ENCODE results near the gene RRP12. TPM values are rescaled to one million over a fixed set of nuclear protein-coding genes. Genes with fewer than 3 reads are reported as not detected.

RRP12 gene
- total RNA-seq, 2 donors from 2014 or later = 17.7 to 29.3 TPM

DNA sequence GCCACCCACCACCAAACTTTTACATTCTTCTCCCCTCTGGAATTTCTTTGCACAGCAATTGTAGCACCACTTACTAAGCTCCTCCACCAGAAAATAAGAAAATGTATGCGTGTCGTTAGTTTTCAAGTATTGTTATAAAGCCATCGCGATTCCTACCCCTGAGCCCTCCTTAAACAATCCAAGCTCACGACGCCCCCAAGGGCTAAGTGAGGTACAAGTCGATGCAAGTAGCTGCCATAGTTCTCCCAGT is 67.9 kb downstream of the RRP12 start:
- Histone ChIP-seq H3K27me3 (replicated peaks; ENCODE audit: insufficient read depth) (no peaks in the 10 kb centered on the region), H3K36me3 (no peaks in the 10 kb centered on the region), H3K4me3 (peak overlapping the region; percentile 85), H3K9me3 (no peaks in the 10 kb centered on the region), H3K27ac (peak overlapping the region in 1 of 2 donors; percentile 53), H3K4me1 (ENCODE audit: control insufficient read depth in 1 of 2, low read depth in 2 of 2) (peaks cover 30 to 40% of the 10 kb centered on the region in 2 donors)
- no peak for DNase-seq (ENCODE audit: low spot score)
- TF ChIP-seq, protein P1, sequence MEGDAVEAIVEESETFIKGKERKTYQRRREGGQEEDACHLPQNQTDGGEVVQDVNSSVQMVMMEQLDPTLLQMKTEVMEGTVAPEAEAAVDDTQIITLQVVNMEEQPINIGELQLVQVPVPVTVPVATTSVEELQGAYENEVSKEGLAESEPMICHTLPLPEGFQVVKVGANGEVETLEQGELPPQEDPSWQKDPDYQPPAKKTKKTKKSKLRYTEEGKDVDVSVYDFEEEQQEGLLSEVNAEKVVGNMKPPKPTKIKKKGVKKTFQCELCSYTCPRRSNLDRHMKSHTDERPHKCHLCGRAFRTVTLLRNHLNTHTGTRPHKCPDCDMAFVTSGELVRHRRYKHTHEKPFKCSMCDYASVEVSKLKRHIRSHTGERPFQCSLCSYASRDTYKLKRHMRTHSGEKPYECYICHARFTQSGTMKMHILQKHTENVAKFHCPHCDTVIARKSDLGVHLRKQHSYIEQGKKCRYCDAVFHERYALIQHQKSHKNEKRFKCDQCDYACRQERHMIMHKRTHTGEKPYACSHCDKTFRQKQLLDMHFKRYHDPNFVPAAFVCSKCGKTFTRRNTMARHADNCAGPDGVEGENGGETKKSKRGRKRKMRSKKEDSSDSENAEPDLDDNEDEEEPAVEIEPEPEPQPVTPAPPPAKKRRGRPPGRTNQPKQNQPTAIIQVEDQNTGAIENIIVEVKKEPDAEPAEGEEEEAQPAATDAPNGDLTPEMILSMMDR (IDR thresholded peaks at IDR 0.05) = no peak
- no peak for ATAC-seq (ENCODE audit: insufficient number of reproducible peaks, low FRiP score, low read depth)

DNA sequence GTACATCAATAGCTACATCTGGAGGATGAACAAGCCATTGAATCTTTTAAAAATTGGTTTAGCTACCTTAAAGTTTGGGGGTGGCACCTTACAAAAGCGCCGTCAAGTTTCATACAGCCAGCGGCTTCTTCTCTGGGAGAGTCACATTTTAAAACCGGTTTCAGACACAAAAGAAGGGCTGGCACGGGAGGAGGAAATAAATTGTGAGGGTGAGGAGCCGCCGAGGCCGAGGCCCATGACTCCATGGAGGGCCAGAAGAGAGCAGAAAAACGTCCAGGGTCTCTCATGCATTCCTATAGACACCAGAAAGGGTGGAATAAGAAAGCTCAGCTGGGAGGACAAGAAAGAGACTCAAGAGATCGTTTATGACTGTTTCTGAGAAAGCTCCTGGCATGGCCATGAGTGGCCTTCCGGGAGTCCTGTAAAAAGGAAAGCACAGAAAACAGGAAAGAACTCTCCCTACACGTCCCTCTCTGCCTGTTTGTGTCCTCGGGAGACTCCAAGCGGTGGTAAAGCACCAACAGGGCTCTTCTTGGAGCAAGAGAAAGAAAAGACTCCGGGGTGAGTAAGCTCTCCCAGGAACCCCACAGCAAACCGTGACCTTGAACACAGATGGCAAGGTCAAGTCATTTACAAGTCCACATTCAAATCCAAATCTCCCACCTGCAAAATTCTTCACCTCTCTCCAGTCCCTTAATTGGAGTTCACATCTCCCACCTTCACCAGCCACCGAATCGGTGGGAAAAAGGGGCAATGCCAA is 68.4 kb downstream of the RRP12 start:
- ATAC-seq (ENCODE audit: insufficient number of reproducible peaks, low FRiP score, low read depth) = no peak
- Histone ChIP-seq H3K4me1 (ENCODE audit: control insufficient read depth in 1 of 2, low read depth in 2 of 2) (peaks cover 30 to 40% of the 10 kb centered on the region in 2 donors), H3K27ac (peak overlapping the region in 1 of 2 donors; percentile 53), H3K36me3 (no peaks in the 10 kb centered on the region), H3K27me3 (replicated peaks; ENCODE audit: insufficient read depth) (no peaks in the 10 kb centered on the region), H3K4me3 (peak overlapping the region; percentile 85), H3K9me3 (no peaks in the 10 kb centered on the region)
- DNase-seq (ENCODE audit: low spot score) = no peak
- TF ChIP-seq, protein P1 (IDR thresholded peaks at IDR 0.05) = no peak

DNA sequence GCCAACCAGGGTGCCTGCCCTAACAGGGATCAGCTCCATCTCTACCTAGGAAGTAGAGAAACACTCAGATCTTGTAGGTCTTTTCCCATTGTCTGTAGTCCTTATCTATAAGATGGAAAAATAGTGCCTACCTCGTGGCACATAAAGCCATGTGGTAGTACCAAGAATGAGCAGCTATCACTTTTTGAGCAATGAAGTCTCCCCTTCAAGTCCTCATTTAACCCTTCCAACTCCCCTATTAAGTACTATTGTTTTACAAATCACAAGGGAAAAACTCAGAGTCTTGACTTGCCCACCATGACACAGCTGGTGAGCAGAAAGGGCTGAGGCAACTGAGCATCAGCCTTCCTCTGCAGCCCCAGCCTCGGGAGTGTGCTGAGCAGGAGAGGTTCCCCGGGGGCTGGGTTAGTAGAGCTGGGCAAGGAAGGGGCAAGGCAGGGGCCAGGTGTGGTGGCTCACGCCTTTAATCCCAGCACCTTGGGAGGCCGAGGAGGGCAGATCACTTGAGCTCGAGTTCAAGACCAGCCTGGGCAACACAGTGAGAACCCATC is 69.9 kb downstream of the RRP12 start:
- ATAC-seq (ENCODE audit: insufficient number of reproducible peaks, low FRiP score, low read depth) (no peak), DNase-seq (ENCODE audit: low spot score) (no peak)
- TF ChIP-seq, protein P1 (IDR thresholded peaks at IDR 0.05) = no peak
- H3K4me1 ChIP-seq (ENCODE audit: control insufficient read depth in 1 of 2, low read depth in 2 of 2) = peaks cover 25 to 30% of the 10 kb centered on the region in 2 donors
- H3K27ac ChIP-seq = no peak overlapping the region
- H3K36me3 ChIP-seq = no peaks in the 10 kb centered on the region
- no peaks in the 10 kb centered on the region for H3K27me3 ChIP-seq (replicated peaks; ENCODE audit: insufficient read depth)
- H3K4me3 ChIP-seq = no peak overlapping the region
- no peaks in the 10 kb centered on the region for H3K9me3 ChIP-seq

DNA sequence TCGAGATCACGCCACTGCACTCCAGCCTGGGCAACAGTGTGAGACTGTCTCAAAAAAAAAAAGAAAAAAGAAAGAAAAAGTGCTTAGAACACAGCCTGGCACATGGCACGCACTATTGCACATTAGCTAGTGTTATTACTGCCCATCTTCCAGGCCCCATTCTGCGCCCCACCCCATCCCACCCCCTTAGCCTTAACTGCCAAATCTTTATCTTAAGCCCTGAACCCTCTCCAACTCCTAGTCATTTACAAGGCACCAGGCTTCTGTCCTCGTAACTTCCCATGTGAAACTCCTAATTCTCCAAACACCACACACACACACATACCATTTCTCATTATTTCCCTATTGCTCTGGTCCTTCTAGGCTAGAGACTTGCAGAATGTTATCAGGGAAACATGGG is 71.4 kb downstream of the RRP12 start:
- Histone ChIP-seq H3K36me3 (no peaks in the 10 kb centered on the region), H3K27ac (no peak overlapping the region), H3K9me3 (no peaks in the 10 kb centered on the region), H3K4me1 (ENCODE audit: control insufficient read depth in 1 of 2, low read depth in 2 of 2) (peaks cover 21 to 25% of the 10 kb centered on the region in 2 donors), H3K27me3 (replicated peaks; ENCODE audit: insufficient read depth) (no peaks in the 10 kb centered on the region), H3K4me3 (no peak overlapping the region)
- no peak for ATAC-seq (ENCODE audit: insufficient number of reproducible peaks, low FRiP score, low read depth)
- DNase-seq (ENCODE audit: low spot score) = no peak
- TF ChIP-seq, protein P1 (IDR thresholded peaks at IDR 0.05) = no peak

DNA sequence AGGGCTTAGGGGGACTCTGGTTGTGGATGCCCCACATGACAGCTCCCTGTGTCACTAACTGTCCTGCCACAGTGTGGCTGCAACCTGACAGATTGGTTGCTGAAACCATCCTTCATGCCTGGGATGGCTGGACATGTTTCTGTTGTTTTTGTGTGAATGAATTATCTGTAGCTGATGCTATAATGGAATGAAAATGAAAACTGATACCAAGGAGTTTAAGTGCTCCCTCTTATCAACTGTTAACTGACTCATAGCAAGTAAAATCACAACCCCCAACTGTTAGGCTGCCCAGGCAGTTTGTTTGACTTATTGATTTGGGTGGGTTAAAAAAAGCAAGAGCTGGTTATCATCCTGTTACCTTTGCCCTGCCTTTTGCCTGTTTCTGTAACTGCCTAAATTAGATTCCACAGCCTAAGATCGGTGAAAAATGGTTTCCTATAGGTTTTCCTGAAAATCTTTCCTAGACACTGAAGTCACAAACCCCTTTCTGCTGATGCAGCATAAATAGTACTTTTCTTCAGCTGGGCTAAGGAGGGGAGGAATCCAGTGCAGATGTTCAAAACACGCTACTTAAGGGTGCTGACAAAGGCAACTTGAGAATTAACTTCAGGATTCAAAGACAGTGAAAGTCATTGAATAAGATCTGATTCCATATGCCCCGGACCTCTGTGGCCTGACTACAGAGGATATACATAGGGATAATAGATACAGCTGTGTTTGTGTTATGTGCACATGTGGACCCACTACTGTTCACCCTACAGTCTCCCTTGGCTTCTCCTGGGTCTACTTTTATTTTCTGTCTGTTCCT is 72.3 kb downstream of the RRP12 start:
- Histone ChIP-seq H3K27ac (no peak overlapping the region), H3K9me3 (no peaks in the 10 kb centered on the region), H3K4me3 (no peak overlapping the region), H3K4me1 (ENCODE audit: control insufficient read depth in 1 of 2, low read depth in 2 of 2) (peaks cover 21 to 25% of the 10 kb centered on the region in 2 donors), H3K36me3 (no peaks in the 10 kb centered on the region), H3K27me3 (replicated peaks; ENCODE audit: insufficient read depth) (no peaks in the 10 kb centered on the region)
- TF ChIP-seq, protein P1 (IDR thresholded peaks at IDR 0.05) = no peak
- ATAC-seq (ENCODE audit: insufficient number of reproducible peaks, low FRiP score, low read depth) (no peak), DNase-seq (ENCODE audit: low spot score) (no peak)
